ENCODE measurements around the gene RAF1.

GRCh38 chr3:12608376-12608775 lies 55.5 kb downstream of the RAF1 start:
- no peak for TF ChIP-seq CTCF (IDR thresholded peaks at IDR 0.05)
- TF ChIP-seq POLR2A (IDR thresholded peaks at IDR 0.05): no peak

All from stomach (tissue), 4 donors.